ENCODE measurements around the gene VASN.
"Not testable (repeated sequence)": the region's sequence is repeated elsewhere in the genome, so short reads cannot be mapped to it uniquely, and the experiment has no call there.

Gene VASN

DNA sequence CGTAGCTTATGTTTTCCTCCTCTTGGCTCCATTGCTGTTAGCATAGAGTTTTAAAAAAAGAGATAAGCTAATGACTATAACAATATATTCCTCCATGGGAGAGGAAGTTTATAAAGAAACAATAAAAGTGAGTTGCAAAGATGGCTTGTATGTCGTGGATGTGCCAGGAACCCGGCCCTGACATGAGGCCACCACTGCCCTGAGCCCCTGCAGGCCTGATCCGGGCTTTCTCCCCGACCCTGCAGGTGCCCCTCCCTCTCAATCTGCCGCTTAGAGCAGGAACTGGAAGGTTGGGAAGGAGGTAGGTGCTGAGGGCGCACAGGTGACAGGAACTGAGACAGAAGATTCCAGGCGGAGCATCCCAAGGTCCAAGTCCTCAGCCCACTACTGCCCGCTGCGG is 32.2 kb upstream of the VASN start:
- TF ChIP-seq YY1 (IDR thresholded peaks at IDR 0.05; ENCODE audit: insufficient read depth, insufficient read length) (no peak), SUZ12 (IDR thresholded peaks at IDR 0.05; ENCODE audit: extremely low read depth, insufficient read depth, insufficient read length) (no peak), ZNF274 (IDR thresholded peaks at IDR 0.05; ENCODE audit: low read depth, low read length) (no peak)
- no peak for DNase-seq (ENCODE audit: low read depth, low spot score)
- no peak overlapping the region for H3K4me3 ChIP-seq (ENCODE audit: insufficient read length, low read depth)
- H3K36me3 ChIP-seq (ENCODE audit: insufficient read depth, insufficient read length, low read length) = peaks cover 84% of the 10 kb centered on the region
- peaks cover 17% of the 10 kb centered on the region for H3K4me1 ChIP-seq (ENCODE audit: insufficient read depth, insufficient read length)
- H3K9me3 ChIP-seq (ENCODE audit: insufficient read depth, low read length) = peaks cover 3% of the 10 kb centered on the region; the same call in 1 of the 2 replicates
- no peak overlapping the region for H3K9ac ChIP-seq (ENCODE audit: insufficient read length, low read depth)
- no peaks in the 10 kb centered on the region for H3K27me3 ChIP-seq (ENCODE audit: insufficient read depth, insufficient read length)

DNA sequence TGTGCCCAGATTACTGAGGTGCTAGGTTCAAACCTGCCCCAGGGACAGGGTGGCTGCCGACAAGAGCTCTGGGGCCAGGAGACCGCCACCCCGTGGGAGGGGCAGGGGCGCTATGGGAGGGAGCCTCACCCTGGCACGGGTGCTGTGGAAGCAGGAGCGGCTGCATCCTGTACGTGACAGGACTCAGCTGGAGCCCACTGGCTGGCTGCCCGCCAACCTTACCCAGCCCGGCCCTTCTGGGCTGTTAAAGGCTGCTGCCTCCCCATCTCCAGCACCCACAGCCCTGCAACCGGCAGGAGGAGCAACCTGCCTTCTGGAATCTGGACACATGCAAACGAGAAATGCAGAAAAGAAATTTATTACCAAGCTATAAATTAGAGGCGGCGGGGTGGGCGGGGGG is 31.7 kb upstream of the VASN start:
- peaks cover 81% of the 10 kb centered on the region for H3K36me3 ChIP-seq (ENCODE audit: insufficient read depth, insufficient read length, low read length)
- H3K4me3 ChIP-seq (ENCODE audit: insufficient read length, low read depth) = no peak overlapping the region
- H3K4me1 ChIP-seq (ENCODE audit: insufficient read depth, insufficient read length) = peaks cover 17% of the 10 kb centered on the region
- H3K9ac ChIP-seq (ENCODE audit: insufficient read length, low read depth) = no peak overlapping the region
- peaks cover 3% of the 10 kb centered on the region; the same call in 1 of the 2 replicates for H3K9me3 ChIP-seq (ENCODE audit: insufficient read depth, low read length)
- no peaks in the 10 kb centered on the region for H3K27me3 ChIP-seq (ENCODE audit: insufficient read depth, insufficient read length)
- TF ChIP-seq YY1 (IDR thresholded peaks at IDR 0.05; ENCODE audit: insufficient read depth, insufficient read length) (no peak), ZNF274 (IDR thresholded peaks at IDR 0.05; ENCODE audit: low read depth, low read length) (no peak), SUZ12 (IDR thresholded peaks at IDR 0.05; ENCODE audit: extremely low read depth, insufficient read depth, insufficient read length) (no peak)
- DNase-seq (ENCODE audit: low read depth, low spot score) = no peak

DNA sequence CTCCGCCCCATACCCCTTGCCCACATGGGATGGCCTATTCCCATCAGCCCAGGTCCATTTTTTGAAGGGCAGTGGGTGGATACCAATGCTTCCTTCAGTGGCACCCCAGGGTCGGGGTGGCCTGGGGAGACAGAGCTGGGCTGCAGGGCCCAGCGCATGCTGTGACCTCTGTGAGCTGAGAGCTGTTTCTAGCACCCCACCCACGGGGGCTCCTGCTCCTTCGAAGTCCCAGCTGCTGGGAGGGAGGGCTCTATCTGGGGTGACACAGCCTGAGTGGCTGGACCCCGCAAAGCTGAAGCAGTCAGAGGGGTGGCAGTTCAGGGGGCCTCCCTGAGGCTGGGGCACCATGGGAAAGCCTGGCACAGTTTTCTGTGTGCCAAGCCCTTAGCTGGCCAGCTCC is 31.2 kb upstream of the VASN start:
- H3K4me3 ChIP-seq (ENCODE audit: insufficient read length, low read depth) = no peak overlapping the region
- H3K36me3 ChIP-seq (ENCODE audit: insufficient read depth, insufficient read length, low read length) = peaks cover 81% of the 10 kb centered on the region
- no peaks in the 10 kb centered on the region for H3K27me3 ChIP-seq (ENCODE audit: insufficient read depth, insufficient read length)
- peaks cover 14% of the 10 kb centered on the region for H3K4me1 ChIP-seq (ENCODE audit: insufficient read depth, insufficient read length)
- no peak for DNase-seq (ENCODE audit: low read depth, low spot score)
- TF ChIP-seq YY1 (IDR thresholded peaks at IDR 0.05; ENCODE audit: insufficient read depth, insufficient read length) (no peak), ZNF274 (IDR thresholded peaks at IDR 0.05; ENCODE audit: low read depth, low read length) (no peak), SUZ12 (IDR thresholded peaks at IDR 0.05; ENCODE audit: extremely low read depth, insufficient read depth, insufficient read length) (no peak)
- H3K9ac ChIP-seq (ENCODE audit: insufficient read length, low read depth) = no peak overlapping the region
- H3K9me3 ChIP-seq (ENCODE audit: insufficient read depth, low read length) = peaks cover 3% of the 10 kb centered on the region; the same call in 1 of the 2 replicates

DNA sequence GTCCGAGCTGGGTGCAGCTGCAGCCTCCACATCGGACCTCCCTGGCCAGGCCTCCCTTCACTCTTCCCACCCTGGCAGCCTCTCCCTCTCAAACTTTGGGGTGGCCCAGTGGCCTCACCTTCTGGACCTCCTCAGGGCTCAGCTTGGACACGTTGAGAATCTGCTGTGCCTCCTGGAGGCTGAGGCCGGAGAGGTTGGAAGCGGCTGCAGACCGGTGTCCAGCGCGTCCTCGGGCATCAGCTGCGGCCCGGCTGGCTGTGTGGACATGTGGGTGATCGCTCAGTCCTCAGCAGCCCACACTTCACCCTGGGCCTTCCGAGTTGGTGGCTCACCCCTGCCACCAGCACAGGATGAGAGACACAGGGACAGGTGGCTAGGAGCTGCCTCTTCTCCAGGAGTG is 30.4 kb upstream of the VASN start:
- no peak overlapping the region for H3K9ac ChIP-seq (ENCODE audit: insufficient read length, low read depth)
- peaks cover 81% of the 10 kb centered on the region for H3K36me3 ChIP-seq (ENCODE audit: insufficient read depth, insufficient read length, low read length)
- no peak overlapping the region for H3K4me3 ChIP-seq (ENCODE audit: insufficient read length, low read depth)
- TF ChIP-seq ZNF274 (IDR thresholded peaks at IDR 0.05; ENCODE audit: low read depth, low read length) = no peak
- TF ChIP-seq YY1 (IDR thresholded peaks at IDR 0.05; ENCODE audit: insufficient read depth, insufficient read length) = no peak
- TF ChIP-seq SUZ12 (IDR thresholded peaks at IDR 0.05; ENCODE audit: extremely low read depth, insufficient read depth, insufficient read length) = no peak
- DNase-seq (ENCODE audit: low read depth, low spot score) = no peak
- no peaks in the 10 kb centered on the region for H3K27me3 ChIP-seq (ENCODE audit: insufficient read depth, insufficient read length)
- H3K4me1 ChIP-seq (ENCODE audit: insufficient read depth, insufficient read length) = peaks cover 14% of the 10 kb centered on the region
- H3K9me3 ChIP-seq (ENCODE audit: insufficient read depth, low read length) = peaks cover 3% of the 10 kb centered on the region; the same call in 1 of the 2 replicates

DNA sequence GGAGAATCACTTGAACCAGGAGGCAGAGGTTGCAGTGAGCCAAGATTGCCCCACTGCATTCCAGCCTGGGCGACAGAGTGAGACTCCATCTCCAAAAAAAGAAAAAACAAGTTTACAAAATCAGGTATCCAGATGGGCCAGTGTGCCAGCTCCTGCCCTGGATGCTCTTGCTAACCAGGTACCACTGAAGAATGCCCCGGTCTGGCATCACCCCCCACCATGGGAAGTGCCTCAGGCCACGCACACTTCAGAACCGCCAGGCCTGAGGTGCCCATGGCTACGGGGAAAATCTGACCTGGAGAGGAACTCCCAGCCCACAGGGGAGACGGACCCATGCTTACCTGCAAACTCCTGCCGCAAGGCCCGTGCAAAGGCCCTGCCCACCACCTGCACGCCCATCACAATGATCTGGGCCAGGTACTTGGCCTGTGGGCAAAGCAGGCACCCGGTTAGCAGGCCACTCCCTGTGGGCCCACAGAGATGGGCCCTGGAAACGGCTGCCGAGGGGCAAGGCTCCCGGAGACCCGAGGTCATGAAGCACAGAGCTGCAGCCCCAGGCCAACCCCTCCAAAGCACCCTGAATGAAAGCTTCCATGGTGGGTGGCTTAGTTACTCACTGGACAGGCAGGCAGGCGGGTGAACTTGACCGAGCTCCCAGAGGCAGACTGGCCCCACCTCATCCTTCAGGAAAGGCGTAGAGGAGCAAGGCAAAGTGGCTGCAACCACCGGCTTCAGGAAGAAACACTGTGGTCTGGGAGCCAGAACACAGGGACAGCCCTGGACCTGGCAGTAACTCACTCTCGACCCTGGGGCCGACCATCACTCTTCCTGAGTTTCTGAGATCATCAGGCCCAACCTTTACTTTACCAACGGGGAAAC is 28.5 kb upstream of the VASN start:
- no peak for TF ChIP-seq YY1 (IDR thresholded peaks at IDR 0.05; ENCODE audit: insufficient read depth, insufficient read length)
- no peak for TF ChIP-seq SUZ12 (IDR thresholded peaks at IDR 0.05; ENCODE audit: extremely low read depth, insufficient read depth, insufficient read length)
- no peak for TF ChIP-seq ZNF274 (IDR thresholded peaks at IDR 0.05; ENCODE audit: low read depth, low read length)
- H3K4me3 ChIP-seq (ENCODE audit: insufficient read length, low read depth) = no peak overlapping the region
- peaks cover 15% of the 10 kb centered on the region for H3K4me1 ChIP-seq (ENCODE audit: insufficient read depth, insufficient read length)
- peaks cover 3% of the 10 kb centered on the region; the same call in 1 of the 2 replicates for H3K9me3 ChIP-seq (ENCODE audit: insufficient read depth, low read length)
- H3K27me3 ChIP-seq (ENCODE audit: insufficient read depth, insufficient read length) = no peaks in the 10 kb centered on the region
- DNase-seq (ENCODE audit: low read depth, low spot score) = no peak
- no peak overlapping the region for H3K9ac ChIP-seq (ENCODE audit: insufficient read length, low read depth)
- peaks cover 79% of the 10 kb centered on the region for H3K36me3 ChIP-seq (ENCODE audit: insufficient read depth, insufficient read length, low read length)

DNA sequence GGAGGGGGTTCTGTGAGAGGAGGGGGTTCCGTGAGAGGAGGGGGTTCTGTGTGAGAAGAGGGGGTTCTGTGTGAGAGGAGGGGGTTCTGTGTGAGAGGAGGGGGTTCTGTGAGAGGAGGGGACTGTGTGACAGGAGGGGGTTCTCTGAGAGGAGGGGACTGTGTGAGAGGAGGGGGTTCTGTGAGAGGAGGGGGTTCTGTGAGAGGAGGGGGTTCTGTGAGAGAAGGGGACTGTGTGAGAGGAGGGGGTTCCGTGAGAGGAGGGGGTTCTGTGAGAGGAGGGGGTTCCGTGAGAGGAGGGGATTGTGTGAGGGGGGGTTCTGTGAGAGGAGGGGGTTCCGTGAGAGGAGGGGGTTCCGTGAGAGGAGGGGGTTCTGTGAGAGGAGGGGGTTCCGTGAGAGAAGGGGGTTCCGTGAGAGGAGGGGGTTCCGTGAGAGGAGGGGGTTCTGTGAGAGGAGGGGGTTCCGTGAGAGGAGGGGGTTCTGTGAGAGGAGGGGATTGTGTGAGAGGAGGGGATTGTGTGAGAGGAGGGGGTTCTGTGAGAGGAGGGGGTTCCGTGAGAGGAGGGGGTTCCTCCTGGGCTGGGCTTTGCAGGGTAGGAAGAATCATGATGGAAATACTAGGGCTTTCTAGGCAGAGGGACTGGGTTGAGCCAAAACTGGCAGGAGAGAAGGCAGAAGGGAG is 27.2 kb upstream of the VASN start:
- peaks cover 79% of the 10 kb centered on the region for H3K36me3 ChIP-seq (ENCODE audit: insufficient read depth, insufficient read length, low read length)
- H3K27me3 ChIP-seq (ENCODE audit: insufficient read depth, insufficient read length); H3K9ac ChIP-seq (ENCODE audit: insufficient read length, low read depth); H3K4me1 ChIP-seq (ENCODE audit: insufficient read depth, insufficient read length); H3K4me3 ChIP-seq (ENCODE audit: insufficient read length, low read depth); H3K9me3 ChIP-seq (ENCODE audit: insufficient read depth, low read length); DNase-seq (ENCODE audit: low read depth, low spot score): not testable (repeated sequence)
